CD4-positive, alpha-beta T cell (primary cell): ENCODE measurements around the gene DIAPH2. TPM values are rescaled to one million over a fixed set of nuclear protein-coding genes. Genes with fewer than 3 reads are reported as not detected.

ENCODE experiments used
- ATAC-seq: fragments of 200-7000 bp; cut with Tn5 transposase; one replicate; pipeline ENCODE4 v1.10.0; 2022; ENCODE audit warnings: mild to moderate bottlenecking; ENCODE audit not compliant: poor library complexity
- CTCF ChIA-PET: fragments of 350-600 bp; sonication (Branson Sonifier 250); formaldehyde crosslinking; loops from one replicate; lab custom pipeline; 2021; ENCODE audit warnings: antibody characterized with exemption, inconsistent platforms; lab: Charles Lee
- POLR2A ChIA-PET: fragments of 350-600 bp; sonication (Branson Sonifier 250); formaldehyde crosslinking; loops from one replicate; lab custom pipeline; 2021; ENCODE audit warnings: antibody characterized with exemption, inconsistent platforms; lab: Charles Lee
- DNase-seq, 14 experiments: peaks; one replicate each; pipeline ENCODE4 v3.0.0-alpha.2; 2013 to 2020; ENCODE audit warnings: mixed read lengths in 2 of 14
- H3K27ac ChIP-seq, 2 donors: one replicate each; pipeline versions ENCODE4 v1.5.1 to v1.7.0; 2013; ENCODE audit warnings: low read length in 2 of 2, low read depth in 1 of 2, mild to moderate bottlenecking in 1 of 2
- H3K27me3 ChIP-seq, 2 experiments: 1 replicate in 1 of 2; 2 replicates in 1 of 2; pipeline versions ENCODE4 v1.6.1 to v1.7.0; 2013; ENCODE audit warnings: low read length in 2 of 2, control low read depth in 1 of 2, mild to moderate bottlenecking in 1 of 2, moderate library complexity in 1 of 2; ENCODE audit not compliant: insufficient read depth in 2 of 2, control insufficient read depth in 1 of 2
- H3K36me3 ChIP-seq: one replicate; pipeline ENCODE4 v1.6.1; 2013; ENCODE audit warnings: low read length, control low read depth; ENCODE audit not compliant: insufficient read depth
- H3K4me1 ChIP-seq: one replicate; pipeline ENCODE4 v1.6.1; 2013; ENCODE audit warnings: low read length, control low read depth; ENCODE audit not compliant: insufficient read depth
- H3K4me3 ChIP-seq: one replicate; pipeline ENCODE4 v1.5.1; 2013; ENCODE audit warnings: mild to moderate bottlenecking, low read length, moderate library complexity
- H3K9me3 ChIP-seq, 2 experiments: 1 replicate in 1 of 2; 2 replicates in 1 of 2; pipeline versions ENCODE4 v1.6.1 to v1.7.0; 2013; ENCODE audit warnings: low read length in 2 of 2, mild to moderate bottlenecking in 2 of 2, control low read depth in 1 of 2, moderate library complexity in 1 of 2; ENCODE audit not compliant: control insufficient read depth in 1 of 2, insufficient read depth in 1 of 2
- H3K27ac Mint-ChIP-seq: one replicate; pipeline ENCODE4 v1.8.0; 2020; ENCODE audit warnings: mixed read lengths
- H3K27me3 Mint-ChIP-seq: one replicate; pipeline ENCODE4 v1.8.0; 2021; ENCODE audit warnings: mixed read lengths
- H3K36me3 Mint-ChIP-seq: one replicate; pipeline ENCODE4 v1.8.0; 2021; ENCODE audit warnings: low read depth, mixed read lengths
- H3K4me1 Mint-ChIP-seq: one replicate; pipeline ENCODE4 v1.8.0; 2021; ENCODE audit warnings: low read depth, mixed read lengths
- H3K4me3 Mint-ChIP-seq: one replicate; pipeline ENCODE4 v1.8.0; 2020; ENCODE audit warnings: mild to moderate bottlenecking, mixed read lengths
- H3K9me3 Mint-ChIP-seq: one replicate; pipeline ENCODE4 v1.8.0; 2020; ENCODE audit warnings: mixed read lengths
- intact Hi-C, 2 experiments: fragments of 100-400 bp; cut with DNase I in 1 of 2; cut with micrococcal nuclease in 1 of 2; formaldehyde crosslinking; loops; one replicate each; pipeline versions ENCODE4 v1.15.1 to v1.9.0; 2023 to 2025; cut with DNase I, micrococcal nuclease
- total RNA-seq, 174 experiments: library from RNA in 2 of 174; stranded (reverse) in 2 of 174; gene quantifications; one replicate each; pipeline ENCODE4 v1.2.3 and lab custom pipeline; 2021 to 2026
- TF ChIP-seq, protein P1 (sequence below): fragments of 200-600 bp; IDR thresholded peaks from one replicate; pipeline ENCODE4 v1.8.0; 2022; ENCODE audit warnings: antibody characterized with exemption, mild to moderate bottlenecking

The DIAPH2 gene
- total RNA-seq, 2 experiments from 2014 or later: 11.4 to 11.7 TPM

DNA sequence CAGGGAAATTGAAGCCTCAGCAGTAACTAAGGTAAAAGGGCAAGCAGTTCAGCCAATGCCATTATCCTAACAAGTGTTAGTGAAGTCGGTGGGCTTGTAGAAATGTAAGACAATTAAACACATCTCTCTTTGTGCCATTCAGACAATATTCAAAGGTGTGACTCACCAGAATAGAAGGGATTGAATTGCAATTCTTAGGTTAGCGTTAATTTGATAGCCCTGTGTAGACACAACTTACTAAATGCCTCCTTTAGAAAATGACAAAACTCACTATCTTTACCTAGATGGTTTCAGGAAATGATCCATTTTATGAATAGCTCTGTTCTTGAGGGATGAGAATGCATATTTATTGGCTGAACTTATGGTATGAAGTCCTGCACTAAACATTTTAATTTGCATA lies 234.2 kb downstream of the DIAPH2 start:
- H3K9me3 Mint-ChIP-seq: no peaks in the 10 kb centered on the region
- no peak overlapping the region for H3K27ac Mint-ChIP-seq
- Histone ChIP-seq H3K4me1 (no peaks in the 10 kb centered on the region), H3K27me3 (no peaks in the 10 kb centered on the region), H3K27ac (no peak overlapping the region), H3K4me3 (no peak overlapping the region), H3K36me3 (peaks cover 4% of the 10 kb centered on the region), H3K9me3 (no peaks in the 10 kb centered on the region)
- H3K4me1 Mint-ChIP-seq: no peaks in the 10 kb centered on the region
- DNase-seq (no peak), ATAC-seq (no peak)
- ChIA-PET CTCF (no interaction called here), POLR2A (no interaction called here)
- intact Hi-C loops: no loop called here
- peaks cover 11% of the 10 kb centered on the region for H3K36me3 Mint-ChIP-seq
- no peaks in the 10 kb centered on the region for H3K27me3 Mint-ChIP-seq
- TF ChIP-seq, protein P1, sequence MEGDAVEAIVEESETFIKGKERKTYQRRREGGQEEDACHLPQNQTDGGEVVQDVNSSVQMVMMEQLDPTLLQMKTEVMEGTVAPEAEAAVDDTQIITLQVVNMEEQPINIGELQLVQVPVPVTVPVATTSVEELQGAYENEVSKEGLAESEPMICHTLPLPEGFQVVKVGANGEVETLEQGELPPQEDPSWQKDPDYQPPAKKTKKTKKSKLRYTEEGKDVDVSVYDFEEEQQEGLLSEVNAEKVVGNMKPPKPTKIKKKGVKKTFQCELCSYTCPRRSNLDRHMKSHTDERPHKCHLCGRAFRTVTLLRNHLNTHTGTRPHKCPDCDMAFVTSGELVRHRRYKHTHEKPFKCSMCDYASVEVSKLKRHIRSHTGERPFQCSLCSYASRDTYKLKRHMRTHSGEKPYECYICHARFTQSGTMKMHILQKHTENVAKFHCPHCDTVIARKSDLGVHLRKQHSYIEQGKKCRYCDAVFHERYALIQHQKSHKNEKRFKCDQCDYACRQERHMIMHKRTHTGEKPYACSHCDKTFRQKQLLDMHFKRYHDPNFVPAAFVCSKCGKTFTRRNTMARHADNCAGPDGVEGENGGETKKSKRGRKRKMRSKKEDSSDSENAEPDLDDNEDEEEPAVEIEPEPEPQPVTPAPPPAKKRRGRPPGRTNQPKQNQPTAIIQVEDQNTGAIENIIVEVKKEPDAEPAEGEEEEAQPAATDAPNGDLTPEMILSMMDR: no peak
- no peak overlapping the region for H3K4me3 Mint-ChIP-seq

DNA sequence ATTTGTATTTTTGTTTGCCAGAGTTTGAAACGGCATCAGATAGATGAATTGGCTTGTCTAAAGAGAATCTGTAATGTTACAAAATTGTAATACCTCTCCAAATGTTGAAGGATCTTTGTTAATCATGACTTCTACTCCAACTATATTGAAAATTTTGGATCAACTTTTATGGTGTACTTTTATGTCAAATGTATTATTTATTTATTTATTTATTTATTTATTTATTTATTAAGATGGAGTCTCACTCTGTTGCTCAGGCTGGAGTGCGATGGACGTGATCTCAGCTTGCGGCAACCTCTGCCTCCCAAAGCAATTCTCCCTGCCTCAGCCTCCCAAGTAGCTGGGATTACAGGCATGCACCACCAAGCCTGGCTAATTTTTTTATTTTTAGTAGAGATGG lies 235.0 kb downstream of the DIAPH2 start:
- ChIA-PET POLR2A (no interaction called here), CTCF (no interaction called here)
- no peak overlapping the region for H3K4me3 ChIP-seq
- ATAC-seq (no peak), DNase-seq (no peak)
- TF ChIP-seq, protein P1: no peak
- no peaks in the 10 kb centered on the region for H3K4me1 ChIP-seq
- no peaks in the 10 kb centered on the region for H3K4me1 Mint-ChIP-seq
- no peaks in the 10 kb centered on the region for H3K27me3 ChIP-seq
- H3K36me3 Mint-ChIP-seq: peaks cover 11% of the 10 kb centered on the region
- intact Hi-C loops: no loop called here
- H3K9me3 Mint-ChIP-seq: no peaks in the 10 kb centered on the region
- no peak overlapping the region for H3K27ac Mint-ChIP-seq
- H3K27ac ChIP-seq: no peak overlapping the region
- no peak overlapping the region for H3K4me3 Mint-ChIP-seq
- peaks cover 4% of the 10 kb centered on the region for H3K36me3 ChIP-seq
- no peaks in the 10 kb centered on the region for H3K9me3 ChIP-seq
- H3K27me3 Mint-ChIP-seq: no peaks in the 10 kb centered on the region

DNA sequence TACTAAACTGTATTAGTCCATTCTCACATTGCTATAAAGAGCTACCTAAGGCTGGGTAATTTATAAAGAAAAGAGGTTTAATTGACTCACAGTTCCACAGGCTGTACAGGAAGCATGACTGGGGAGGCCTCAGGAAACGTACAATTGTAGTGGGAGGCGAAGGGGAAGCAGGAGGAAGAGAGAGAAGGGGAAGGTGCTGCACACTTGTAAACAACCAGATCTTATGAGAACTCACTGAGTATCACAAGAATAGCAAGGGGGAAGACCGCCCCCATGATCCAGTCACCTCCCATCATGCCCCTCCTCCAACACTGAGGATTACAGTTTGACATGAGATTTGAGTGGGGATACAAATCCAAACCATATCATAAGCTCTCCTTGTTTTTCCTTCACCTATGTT lies 239.9 kb downstream of the DIAPH2 start:
- H3K4me1 Mint-ChIP-seq: no peaks in the 10 kb centered on the region
- POLR2A ChIA-PET: no interaction called here
- no peak overlapping the region for H3K4me3 ChIP-seq
- no peak overlapping the region for H3K27ac ChIP-seq
- TF ChIP-seq, protein P1: no peak
- ATAC-seq (no peak), DNase-seq (no peak)
- intact Hi-C loops: no loop called here
- peaks cover 4% of the 10 kb centered on the region for H3K36me3 ChIP-seq
- no peaks in the 10 kb centered on the region for H3K9me3 Mint-ChIP-seq
- H3K4me1 ChIP-seq: no peaks in the 10 kb centered on the region
- H3K27ac Mint-ChIP-seq: no peak overlapping the region
- peaks cover 17% of the 10 kb centered on the region for H3K36me3 Mint-ChIP-seq
- no peak overlapping the region for H3K4me3 Mint-ChIP-seq
- CTCF ChIA-PET: no interaction called here
- H3K9me3 ChIP-seq: no peaks in the 10 kb centered on the region
- no peaks in the 10 kb centered on the region for H3K27me3 ChIP-seq
- H3K27me3 Mint-ChIP-seq: no peaks in the 10 kb centered on the region
